ENCODE measurements around the gene TTC39A.
"Not testable (repeated sequence)": the region's sequence is repeated elsewhere in the genome, so short reads cannot be mapped to it uniquely, and the experiment has no call there.

The TTC39A gene

GRCh38 chr1:51325878-51326755, 4.2 kb downstream of the TTC39A start:
- H3F3A ChIP-seq (ENCODE audit: low read depth) = no peaks in the 10 kb centered on the region
- H4K20me1 ChIP-seq (ENCODE audit: insufficient read depth, low read length, poor library complexity, severe bottlenecking) = no peaks in the 10 kb centered on the region
- H2AFZ ChIP-seq (ENCODE audit: low read length) = no peak overlapping the region
- H3K79me2 ChIP-seq (ENCODE audit: insufficient read depth, low read length) = no peaks in the 10 kb centered on the region
- TF ChIP-seq CTCF (conservative IDR thresholded peaks at IDR 0.05; ENCODE audit: low read length) (no peak), EZH2phosphoT487 (IDR thresholded peaks at IDR 0.05; ENCODE audit: borderline replicate concordance) (no peak)
- H3K4me2 ChIP-seq (ENCODE audit: low read depth, low read length, poor library complexity, severe bottlenecking) = no peak overlapping the region
- H3K4me1 ChIP-seq (ENCODE audit: insufficient read depth, low read length, poor library complexity, severe bottlenecking) = peaks cover 2% of the 10 kb centered on the region
- H3K27me3 ChIP-seq (ENCODE audit: insufficient read depth, low read length, poor library complexity, severe bottlenecking) = no peaks in the 10 kb centered on the region
- no peaks in the 10 kb centered on the region for H3K9me2 ChIP-seq (replicated peaks; ENCODE audit: low read depth, low read length)
- H3K4me3 ChIP-seq (ENCODE audit: low read length, poor library complexity, severe bottlenecking) = no peak overlapping the region
- H3K9me3 ChIP-seq (ENCODE audit: insufficient read depth, low read depth, low read length) = no peaks in the 10 kb centered on the region
- H3K9ac ChIP-seq (ENCODE audit: low read depth, low read length, poor library complexity, severe bottlenecking) = no peak overlapping the region
- no peaks in the 10 kb centered on the region for H3K36me3 ChIP-seq (ENCODE audit: insufficient read depth, low read length)

GRCh38 chr1:51325391-51325790, 5.0 kb downstream of the TTC39A start:
- Histone ChIP-seq H3K9me3 (ENCODE audit: insufficient read depth, low read depth, low read length) (no peaks in the 10 kb centered on the region), H3K4me2 (ENCODE audit: low read depth, low read length, poor library complexity, severe bottlenecking) (no peak overlapping the region), H4K20me1 (ENCODE audit: insufficient read depth, low read length, poor library complexity, severe bottlenecking) (no peaks in the 10 kb centered on the region), H3K9me2 (replicated peaks; ENCODE audit: low read depth, low read length) (no peaks in the 10 kb centered on the region), H3K4me3 (ENCODE audit: low read length, poor library complexity, severe bottlenecking) (no peak overlapping the region), H3K4me1 (ENCODE audit: insufficient read depth, low read length, poor library complexity, severe bottlenecking) (no peaks in the 10 kb centered on the region), H3K27me3 (ENCODE audit: insufficient read depth, low read length, poor library complexity, severe bottlenecking) (no peaks in the 10 kb centered on the region), H2AFZ (ENCODE audit: low read length) (no peak overlapping the region), H3F3A (ENCODE audit: low read depth) (no peaks in the 10 kb centered on the region), H3K36me3 (ENCODE audit: insufficient read depth, low read length) (no peaks in the 10 kb centered on the region), H3K9ac (ENCODE audit: low read depth, low read length, poor library complexity, severe bottlenecking) (no peak overlapping the region), H3K79me2 (ENCODE audit: insufficient read depth, low read length) (no peaks in the 10 kb centered on the region)
- no peak for TF ChIP-seq EZH2phosphoT487 (IDR thresholded peaks at IDR 0.05; ENCODE audit: borderline replicate concordance)
- TF ChIP-seq CTCF (conservative IDR thresholded peaks at IDR 0.05; ENCODE audit: low read length) = no peak

- H3K27me3 ChIP-seq (ENCODE audit: insufficient read depth, low read length, poor library complexity, severe bottlenecking); H3F3A ChIP-seq (ENCODE audit: low read depth); H3K4me3 ChIP-seq (ENCODE audit: low read length, poor library complexity, severe bottlenecking); H3K36me3 ChIP-seq (ENCODE audit: insufficient read depth, low read length); H3K4me1 ChIP-seq (ENCODE audit: insufficient read depth, low read length, poor library complexity, severe bottlenecking); H4K20me1 ChIP-seq (ENCODE audit: insufficient read depth, low read length, poor library complexity, severe bottlenecking); H3K9ac ChIP-seq (ENCODE audit: low read depth, low read length, poor library complexity, severe bottlenecking); H3K9me3 ChIP-seq (ENCODE audit: insufficient read depth, low read depth, low read length); H3K79me2 ChIP-seq (ENCODE audit: insufficient read depth, low read length); H2AFZ ChIP-seq (ENCODE audit: low read length); H3K4me2 ChIP-seq (ENCODE audit: low read depth, low read length, poor library complexity, severe bottlenecking); H3K9me2 ChIP-seq (replicated peaks; ENCODE audit: low read depth, low read length): not testable (repeated sequence)
These were observed 5.4 kb downstream of the TTC39A start for GRCh38 chr1:51325011-51325385.
